H9 (cell line): ENCODE data around the gene PTPRJ. TPM values are rescaled to one million over a fixed set of nuclear protein-coding genes. Genes with fewer than 3 reads are reported as not detected.

Source experiments
- DNase-seq: peaks from one replicate; pipeline ENCODE4 v3.0.0-alpha.2; 2017
- H2AFZ ChIP-seq: one replicate; pipeline ENCODE4 v1.6.1; 2013; ENCODE audit warnings: mild to moderate bottlenecking, low read length, control low read depth, moderate library complexity
- H2AK5ac ChIP-seq: 2 replicates; pipeline ENCODE4 v1.6.1; 2013; ENCODE audit warnings: low read length, control low read depth, mixed read lengths; ENCODE audit not compliant: insufficient read length
- H2BK120ac ChIP-seq: one replicate; pipeline ENCODE4 v1.6.1; 2013; ENCODE audit warnings: low read depth, mild to moderate bottlenecking, low read length, control low read depth, inconsistent platforms; ENCODE audit not compliant: poor library complexity, severe bottlenecking
- H2BK12ac ChIP-seq: 2 replicates; pipeline ENCODE4 v1.6.1; 2013; ENCODE audit warnings: low read length, control low read depth, mixed read lengths, low read depth; ENCODE audit not compliant: insufficient read length
- H2BK15ac ChIP-seq: 2 replicates; pipeline ENCODE4 v1.6.1; 2013; ENCODE audit warnings: low read depth, low read length, control low read depth
- H2BK20ac ChIP-seq: one replicate; pipeline ENCODE4 v1.6.1; 2013; ENCODE audit warnings: low read depth, mild to moderate bottlenecking, low read length, control low read depth, inconsistent platforms; ENCODE audit not compliant: poor library complexity, severe bottlenecking
- H2BK5ac ChIP-seq: 2 replicates; pipeline ENCODE4 v1.6.1; 2013; ENCODE audit warnings: low read length, control low read depth, mixed read lengths; ENCODE audit not compliant: insufficient read length
- H3K14ac ChIP-seq: 2 replicates; pipeline ENCODE4 v1.6.1; 2013; ENCODE audit warnings: low read length, control low read depth; ENCODE audit not compliant: insufficient read depth
- H3K18ac ChIP-seq: 2 replicates; pipeline ENCODE4 v1.6.1; 2013; ENCODE audit warnings: low read depth, mild to moderate bottlenecking, mixed read lengths, low read length, control low read depth; ENCODE audit not compliant: insufficient read length
- H3K23ac ChIP-seq: 2 replicates; pipeline ENCODE4 v1.6.1; 2013; ENCODE audit warnings: low read length, control low read depth, mixed read lengths, low read depth; ENCODE audit not compliant: insufficient read length
- H3K23me2 ChIP-seq: 2 replicates; pipeline ENCODE4 v1.6.1; 2013; ENCODE audit warnings: low read depth, mild to moderate bottlenecking, mixed read lengths, low read length, control low read depth; ENCODE audit not compliant: insufficient read length, poor library complexity, severe bottlenecking
- H3K27ac ChIP-seq: 2 replicates; pipeline ENCODE4 v1.5.1; 2013; ENCODE audit warnings: low read length, control low read depth, mixed read lengths, low read depth; ENCODE audit not compliant: insufficient read length
- H3K27me3 ChIP-seq: 2 replicates; pipeline ENCODE4 v1.6.1; 2013; ENCODE audit warnings: low read length, control low read depth, inconsistent platforms; ENCODE audit not compliant: insufficient read depth
- H3K4ac ChIP-seq: 2 replicates; pipeline ENCODE4 v1.6.1; 2013; ENCODE audit warnings: low read depth, mild to moderate bottlenecking, control low read depth, inconsistent platforms, low read length, moderate library complexity
- H3K4me1 ChIP-seq: 2 replicates; pipeline ENCODE4 v1.6.1; 2013; ENCODE audit warnings: low read length, control low read depth, inconsistent platforms; ENCODE audit not compliant: insufficient read depth
- H3K4me2 ChIP-seq: 2 replicates; pipeline ENCODE4 v1.6.1; 2013; ENCODE audit warnings: low read length, control low read depth, mixed read lengths; ENCODE audit not compliant: insufficient read length, insufficient read depth
- H3K56ac ChIP-seq: 2 replicates; pipeline ENCODE4 v1.6.1; 2013; ENCODE audit warnings: low read depth, mild to moderate bottlenecking, mixed read lengths, low read length, control low read depth; ENCODE audit not compliant: insufficient read length
- H3K79me1 ChIP-seq: 2 replicates; pipeline ENCODE4 v1.6.1; 2013; ENCODE audit warnings: low read depth, mild to moderate bottlenecking, moderate library complexity, low read length, control low read depth, inconsistent platforms; ENCODE audit not compliant: insufficient read depth, poor library complexity, severe bottlenecking
- H3K79me2 ChIP-seq: 2 replicates; pipeline ENCODE4 v1.6.1; 2013; ENCODE audit warnings: low read length, control low read depth, inconsistent platforms; ENCODE audit not compliant: insufficient read depth
- H3K9ac ChIP-seq: 2 replicates; pipeline ENCODE4 v1.6.1; 2013; ENCODE audit warnings: low read length, control low read depth, mixed read lengths; ENCODE audit not compliant: insufficient read length; ENCODE audit errors: extremely low read depth
- H3K9me3 ChIP-seq: one replicate; pipeline ENCODE4 v1.6.1; 2013; ENCODE audit warnings: low read depth, low read length, inconsistent platforms; ENCODE audit not compliant: control insufficient read depth
- H3T11ph ChIP-seq: one replicate; pipeline ENCODE4 v1.6.1; 2013; ENCODE audit warnings: mild to moderate bottlenecking, low read length, control low read depth, inconsistent platforms
- H4K20me1 ChIP-seq: one replicate; pipeline ENCODE4 v1.6.1; 2013; ENCODE audit not compliant: control insufficient read depth, insufficient read length, insufficient read depth
- H4K5ac ChIP-seq: 2 replicates; pipeline ENCODE4 v1.6.1; 2013; ENCODE audit warnings: low read depth, mild to moderate bottlenecking, mixed read lengths, low read length, control low read depth; ENCODE audit not compliant: insufficient read length
- H4K8ac ChIP-seq: replicated peaks from 2 replicates; pipeline ENCODE4 v1.6.1; 2013; ENCODE audit warnings: low read length, control low read depth, mixed read lengths, low read depth; ENCODE audit not compliant: insufficient read length
- H4K91ac ChIP-seq: 2 replicates; pipeline ENCODE4 v1.6.1; 2013; ENCODE audit warnings: low read depth, mild to moderate bottlenecking, moderate library complexity, mixed read lengths, low read length, control low read depth; ENCODE audit not compliant: insufficient read length
- H3K27ac Mint-ChIP-seq, 3 experiments: 2 replicates in 2 of 3; 3 replicates in 1 of 3; pipeline ENCODE4 v1.8.0; 2020 to 2021; ENCODE audit warnings: mixed read lengths in 3 of 3, mild to moderate bottlenecking in 1 of 3, moderate library complexity in 1 of 3
- H3K27me3 Mint-ChIP-seq: 2 replicates; pipeline ENCODE4 v1.8.0; 2021; ENCODE audit warnings: low read depth, mild to moderate bottlenecking, moderate library complexity, mixed read lengths
- H3K36me3 Mint-ChIP-seq, 3 experiments: 2 replicates in 2 of 3; 3 replicates in 1 of 3; pipeline ENCODE4 v1.8.0; 2020 to 2021; ENCODE audit warnings: low read depth in 3 of 3, mixed read lengths in 3 of 3; ENCODE audit not compliant: insufficient read depth in 1 of 3
- H3K4me1 Mint-ChIP-seq, 2 experiments: 2 replicates each; pipeline ENCODE4 v1.8.0; 2020; ENCODE audit warnings: mixed read lengths in 2 of 2
- H3K4me3 Mint-ChIP-seq, 2 experiments: 2 replicates in 1 of 2; 3 replicates in 1 of 2; pipeline ENCODE4 v1.8.0; 2020 to 2021; ENCODE audit warnings: mild to moderate bottlenecking in 2 of 2, mixed read lengths in 2 of 2, moderate library complexity in 1 of 2
- H3K9me3 Mint-ChIP-seq, 2 experiments: 2 replicates in 1 of 2; 3 replicates in 1 of 2; pipeline ENCODE4 v1.8.0; 2020; ENCODE audit warnings: mild to moderate bottlenecking in 2 of 2, mixed read lengths in 2 of 2, moderate library complexity in 1 of 2
- CTCF ChIP-seq: fragments of 200-600 bp; sonication (generic); conservative IDR thresholded peaks from 3 replicates; pipeline ENCODE4 v1.8.0; 2021; ENCODE audit warnings: antibody characterized with exemption, mild to moderate bottlenecking
- WGBS: extraction: QIAGEN DNeasy Blood & Tissue Kit; methylation state at CpG from one replicate; pipeline ENCODE4 v1.1.7; 2013; ENCODE audit warnings: missing lambda C conversion rate, low lambda C conversion rate, mixed read lengths; ENCODE audit not compliant: insufficient read length; ENCODE audit errors: extremely low coverage; 5-methylcytosine and 5-hydroxymethylcytosine counted together
- total RNA-seq: library from RNA; stranded (reverse); gene quantifications from 2 replicates; pipeline ENCODE4 v1.2.1, GENCODE V29; 2021

PTPRJ gene
- total RNA-seq, 1 experiment from 2014 or later, result 10.6 TPM

GRCh38 chr11:47960015-47960414, 20.3 kb upstream of the PTPRJ start:
- Histone ChIP-seq H2BK120ac (no peak overlapping the region), H3K27me3 (no peaks in the 10 kb centered on the region), H3K56ac (no peak overlapping the region), H3K4ac (no peak overlapping the region), H4K5ac (no peak overlapping the region), H3K79me1 (no peaks in the 10 kb centered on the region), H3K79me2 (no peaks in the 10 kb centered on the region), H4K91ac (no peak overlapping the region), H2BK20ac (no peak overlapping the region), H3K18ac (no peak overlapping the region), H3K14ac (no peak overlapping the region), H3K23ac (no peak overlapping the region), H2BK15ac (no peak overlapping the region), H2AK5ac (no peak overlapping the region), H3K4me1 (no peaks in the 10 kb centered on the region), H3T11ph (no peak overlapping the region), H3K9ac (no peak overlapping the region), H2BK12ac (no peak overlapping the region), H4K20me1 (no peaks in the 10 kb centered on the region), H3K4me2 (no peak overlapping the region), H3K23me2 (no peaks in the 10 kb centered on the region), H2AFZ (no peak overlapping the region), H3K9me3 (no peaks in the 10 kb centered on the region), H4K8ac (no peak overlapping the region), H3K27ac (no peak overlapping the region), H2BK5ac (no peak overlapping the region)
- Mint-ChIP-seq H3K27me3 (no peaks in the 10 kb centered on the region; the same call in 1 of the 2 replicates), H3K36me3 (no peaks in the 10 kb centered on the region), H3K9me3 (no peaks in the 10 kb centered on the region; a peak in 1 of 5 replicates), H3K4me1 (no peaks in the 10 kb centered on the region), H3K4me3 (no peak overlapping the region), H3K27ac (no peak overlapping the region)
- no peak for DNase-seq
- WGBS, result no CpG with 5 or more reads among the region's 6 CpGs
- TF ChIP-seq CTCF, result no peak
